ENCODE results near the gene CACNB4.

DNA sequence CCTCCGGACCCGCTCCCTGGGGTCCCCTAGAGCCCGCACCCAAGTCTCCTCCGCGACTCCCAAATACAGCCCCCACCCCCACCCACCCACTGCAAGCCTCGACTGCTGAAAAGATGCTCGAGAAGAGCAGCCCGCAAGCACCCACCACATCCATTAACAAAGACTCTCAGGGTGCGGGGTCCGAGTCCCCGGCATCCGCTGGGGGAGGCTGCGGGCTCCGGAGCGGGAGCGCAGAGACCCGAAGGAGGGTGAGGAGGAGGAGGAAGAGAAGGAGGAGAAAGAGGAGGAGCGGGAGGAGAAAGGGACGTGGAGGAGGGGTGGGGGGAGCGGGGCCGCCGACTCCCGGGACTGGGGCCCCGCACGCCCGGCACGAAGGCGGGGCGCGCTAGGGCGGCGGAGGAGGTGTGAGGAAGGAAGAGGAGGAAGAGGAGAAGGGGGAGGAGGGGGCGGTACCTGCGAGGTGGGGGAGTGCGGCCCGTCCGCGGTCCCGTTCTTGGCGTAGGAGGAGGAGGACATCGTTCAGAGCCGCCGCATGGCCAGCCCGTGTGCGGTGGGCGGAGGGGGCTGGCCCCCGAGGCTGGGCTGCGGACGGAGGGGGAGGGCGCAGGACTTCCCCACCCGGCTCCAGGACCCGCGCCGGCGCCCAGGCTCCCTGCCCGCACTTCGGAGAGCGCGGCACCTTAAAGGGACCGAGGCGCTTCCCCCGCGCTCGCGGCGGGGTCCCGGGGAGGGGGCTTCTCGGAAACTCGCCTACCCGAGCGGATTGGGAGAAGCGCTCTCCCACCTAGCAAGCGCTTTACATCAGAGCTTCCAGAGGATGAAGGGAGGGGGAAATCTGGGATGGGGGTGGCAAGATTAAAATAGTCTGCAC is at the start of gene CACNB4:
- TF ChIP-seq, protein P1, sequence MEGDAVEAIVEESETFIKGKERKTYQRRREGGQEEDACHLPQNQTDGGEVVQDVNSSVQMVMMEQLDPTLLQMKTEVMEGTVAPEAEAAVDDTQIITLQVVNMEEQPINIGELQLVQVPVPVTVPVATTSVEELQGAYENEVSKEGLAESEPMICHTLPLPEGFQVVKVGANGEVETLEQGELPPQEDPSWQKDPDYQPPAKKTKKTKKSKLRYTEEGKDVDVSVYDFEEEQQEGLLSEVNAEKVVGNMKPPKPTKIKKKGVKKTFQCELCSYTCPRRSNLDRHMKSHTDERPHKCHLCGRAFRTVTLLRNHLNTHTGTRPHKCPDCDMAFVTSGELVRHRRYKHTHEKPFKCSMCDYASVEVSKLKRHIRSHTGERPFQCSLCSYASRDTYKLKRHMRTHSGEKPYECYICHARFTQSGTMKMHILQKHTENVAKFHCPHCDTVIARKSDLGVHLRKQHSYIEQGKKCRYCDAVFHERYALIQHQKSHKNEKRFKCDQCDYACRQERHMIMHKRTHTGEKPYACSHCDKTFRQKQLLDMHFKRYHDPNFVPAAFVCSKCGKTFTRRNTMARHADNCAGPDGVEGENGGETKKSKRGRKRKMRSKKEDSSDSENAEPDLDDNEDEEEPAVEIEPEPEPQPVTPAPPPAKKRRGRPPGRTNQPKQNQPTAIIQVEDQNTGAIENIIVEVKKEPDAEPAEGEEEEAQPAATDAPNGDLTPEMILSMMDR (conservative IDR thresholded peaks at IDR 0.05; ENCODE audit: low read length), result no peak
- no peak for TF ChIP-seq EZH2phosphoT487 (IDR thresholded peaks at IDR 0.05; ENCODE audit: borderline replicate concordance)

Measured in Loucy (cell line).